ENCODE measurements around the gene RASGRF2.

The RASGRF2 gene

DNA sequence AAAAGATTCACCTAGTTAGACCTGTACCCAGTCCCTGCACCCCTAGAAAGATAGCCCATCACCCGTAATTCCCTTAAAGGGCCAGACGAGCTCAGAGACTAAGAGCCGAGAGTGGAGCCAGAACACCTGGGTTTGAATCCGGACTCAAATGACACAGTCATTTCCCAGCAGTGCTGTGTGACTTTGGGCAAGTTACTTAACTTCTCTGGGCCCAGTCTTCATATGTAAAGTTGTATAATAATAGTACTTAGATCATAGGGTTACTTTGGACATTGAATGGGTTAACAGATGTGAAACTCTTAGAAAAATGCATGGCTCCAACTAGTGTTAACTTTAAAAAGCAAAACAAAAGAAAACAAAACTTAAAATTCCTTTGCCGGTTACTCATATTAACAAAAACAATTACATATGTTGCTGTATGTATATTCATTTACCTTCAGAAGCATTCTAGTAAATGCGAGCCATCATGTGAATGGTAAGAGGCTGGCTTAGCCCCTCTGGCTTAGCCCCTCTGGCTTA is 40.4 kb upstream of the RASGRF2 start:
- Histone ChIP-seq H3K27me3 (no peaks in the 10 kb centered on the region), H3K4me3 (ENCODE audit: low read depth in 1 of 2, low read length in 1 of 2) (no peak overlapping the region)

DNA sequence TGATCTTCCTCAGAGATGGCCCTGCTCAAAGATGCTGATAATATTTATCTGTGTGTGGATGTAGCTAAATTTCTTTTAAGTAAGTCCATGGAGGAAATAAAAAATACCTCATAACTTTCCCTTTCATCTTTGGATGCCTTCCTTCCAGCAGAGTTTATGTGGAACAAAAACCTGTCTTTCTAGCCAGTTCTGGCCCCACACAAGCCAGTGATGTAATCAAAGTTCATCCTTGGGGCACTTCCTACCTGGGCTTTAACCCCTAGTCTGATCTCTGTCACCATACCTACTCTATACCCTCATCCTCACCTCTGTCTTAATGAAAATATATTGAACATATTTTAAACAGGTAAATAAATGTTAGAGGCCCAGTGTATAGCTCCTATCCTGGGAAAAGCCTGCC is 39.8 kb upstream of the RASGRF2 start:
- Histone ChIP-seq H3K4me3 (ENCODE audit: low read depth in 1 of 2, low read length in 1 of 2) (no peak overlapping the region), H3K9me3 (no peaks in the 10 kb centered on the region), H3K36me3 (no peaks in the 10 kb centered on the region), H3K4me1 (ENCODE audit: control insufficient read depth in 1 of 2, insufficient read depth in 1 of 2, low read depth in 1 of 2, low read length in 1 of 2) (peaks cover 0 to 10% of the 10 kb centered on the region in 2 experiments), H3K27me3 (no peaks in the 10 kb centered on the region), H3K27ac (no peak overlapping the region)
- TF ChIP-seq CTCF (IDR thresholded peaks at IDR 0.05): no peak

More for the DNA sequence above, 40.4 kb upstream of the RASGRF2 start:
- Histone ChIP-seq H3K4me1 (ENCODE audit: control insufficient read depth in 1 of 2, insufficient read depth in 1 of 2, low read depth in 1 of 2, low read length in 1 of 2) (peaks cover 0 to 10% of the 10 kb centered on the region in 2 experiments), H3K36me3 (no peaks in the 10 kb centered on the region), H3K9me3 (no peaks in the 10 kb centered on the region), H3K27ac (no peak overlapping the region)
- no peak for TF ChIP-seq CTCF (IDR thresholded peaks at IDR 0.05)

GRCh38 chr5:80921026-80921425 is 39.1 kb upstream of the RASGRF2 start:
- no peaks in the 10 kb centered on the region for H3K9me3 ChIP-seq
- no peak overlapping the region for H3K27ac ChIP-seq
- H3K27me3 ChIP-seq: no peaks in the 10 kb centered on the region
- no peak for TF ChIP-seq CTCF (IDR thresholded peaks at IDR 0.05)
- H3K4me3 ChIP-seq (ENCODE audit: low read depth in 1 of 2, low read length in 1 of 2): no peak overlapping the region
- peaks cover 6 to 17% of the 10 kb centered on the region in 2 experiments for H3K4me1 ChIP-seq (ENCODE audit: control insufficient read depth in 1 of 2, insufficient read depth in 1 of 2, low read depth in 1 of 2, low read length in 1 of 2)
- H3K36me3 ChIP-seq: no peaks in the 10 kb centered on the region

DNA sequence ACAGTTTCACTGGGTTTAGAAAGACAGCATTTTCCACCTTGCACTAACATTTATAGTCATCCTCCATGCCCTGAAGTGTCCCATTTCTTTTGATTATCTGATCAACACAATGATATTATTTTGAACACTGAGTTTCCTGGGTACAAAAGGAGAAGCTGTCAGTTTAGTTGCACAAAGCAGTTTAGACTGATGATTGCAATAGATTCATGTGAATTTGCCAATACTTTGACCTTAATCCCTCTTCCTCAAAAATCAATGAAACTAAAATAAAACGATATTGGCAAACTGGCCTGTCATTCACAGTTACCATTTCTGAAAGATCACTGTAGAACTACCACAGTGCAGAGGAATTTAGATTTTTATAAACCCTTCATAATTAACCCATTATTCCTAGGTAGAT is 34.2 kb upstream of the RASGRF2 start:
- Histone ChIP-seq H3K9me3 (no peaks in the 10 kb centered on the region), H3K4me3 (ENCODE audit: low read depth in 1 of 2, low read length in 1 of 2) (no peak overlapping the region), H3K27ac (no peak overlapping the region), H3K4me1 (ENCODE audit: control insufficient read depth in 1 of 2, insufficient read depth in 1 of 2, low read depth in 1 of 2, low read length in 1 of 2) (peaks cover 10 to 23% of the 10 kb centered on the region in 2 experiments), H3K27me3 (no peaks in the 10 kb centered on the region), H3K36me3 (no peaks in the 10 kb centered on the region)
- TF ChIP-seq CTCF (IDR thresholded peaks at IDR 0.05): no peak

- Histone ChIP-seq H3K4me1 (ENCODE audit: control insufficient read depth in 1 of 2, insufficient read depth in 1 of 2, low read depth in 1 of 2, low read length in 1 of 2) (peaks cover 10 to 23% of the 10 kb centered on the region in 2 experiments), H3K27me3 (no peaks in the 10 kb centered on the region), H3K27ac (no peak overlapping the region), H3K4me3 (ENCODE audit: low read depth in 1 of 2, low read length in 1 of 2) (no peak overlapping the region), H3K36me3 (no peaks in the 10 kb centered on the region), H3K9me3 (no peaks in the 10 kb centered on the region)
- TF ChIP-seq CTCF (IDR thresholded peaks at IDR 0.05): no peak
Measured at GRCh38 chr5:80926536-80926935, 33.6 kb upstream of the RASGRF2 start.
